HCT116 (cell line): Measurements from ENCODE around the gene SLAIN1. TPM values are rescaled to one million over a fixed set of nuclear protein-coding genes. Genes with fewer than 3 reads are reported as not detected.

Experiments used
- ATAC-seq: fragments of 200-7000 bp; cut with Tn5 transposase; 2 replicates; pipeline ENCODE4 v1.9.1; 2020; ENCODE audit warnings: mild to moderate bottlenecking, moderate library complexity
- BruUV-seq: library from RNA; stranded (reverse); fragments of 400-500 nt; replicated peaks from 2 replicates; lab custom pipeline; 2021; lab: Mats Ljungman, UMichigan
- CTCF ChIA-PET: fragments of 300-600 bp; sonication (Branson Sonifier 250); formaldehyde crosslinking; loops from one replicate; lab custom pipeline; 2021; ENCODE audit warnings: antibody characterized with exemption; lab: Charles Lee
- POLR2A ChIA-PET: fragments of 300-600, 350-600 bp; sonication (Branson Sonifier 250); formaldehyde crosslinking; loops from one replicate; lab custom pipeline; 2021; ENCODE audit warnings: antibody characterized with exemption; lab: Charles Lee
- RAD21 ChIA-PET, 2 experiments: fragments of 300-600 bp; sonication (Branson Sonifier 250); formaldehyde crosslinking; loops; one replicate each; lab custom pipeline; 2023; ENCODE audit warnings: low total read pairs in 2 of 2; ENCODE audit not compliant: uncharacterized antibody in 2 of 2, unreplicated experiment in 2 of 2, low non-redundant PET in 1 of 2; lab: Charles Lee
- DNase-seq: peaks from one replicate; pipeline ENCODE4 v3.0.0-alpha.2; 2010; ENCODE audit warnings: low read depth, low spot score
- H2AFZ ChIP-seq: fragments of 200-600 bp; shearing (Covaris generic), sonication (generic); 2 replicates; pipeline ENCODE4 v1.6.1; 2017; ENCODE audit warnings: low read depth, mixed run types, mixed read lengths, antibody characterized with exemption, low read length; ENCODE audit not compliant: poor library complexity, severe bottlenecking
- H3K27ac ChIP-seq: 2 replicates; pipeline ENCODE4 v1.5.1; 2012; ENCODE audit warnings: low read depth, low read length
- H3K27me3 ChIP-seq: fragments of 200-600 bp; sonication (generic); 2 replicates; pipeline ENCODE4 v1.6.1; 2016; ENCODE audit warnings: mixed run types, low read length, mixed read lengths; ENCODE audit not compliant: insufficient read depth
- H3K36me3 ChIP-seq, 2 experiments: fragments of 200-500 bp in 1 of 2; fragments of 200-600 bp in 1 of 2; sonication (Bioruptor generic) in 1 of 2; sonication (generic) in 1 of 2; 2 replicates each; pipeline versions ENCODE4 v1.5.1 to v1.6.1; 2014 to 2016; ENCODE audit warnings: low read length in 2 of 2, inconsistent platforms in 1 of 2, mixed read lengths in 1 of 2, mixed run types in 1 of 2; ENCODE audit not compliant: insufficient read depth in 2 of 2, control insufficient read depth in 1 of 2
- H3K4me1 ChIP-seq, 2 experiments: fragments of 200-600 bp in 1 of 2; sonication (generic) in 1 of 2; 2 replicates each; pipeline versions ENCODE4 v1.5.1 to v1.6.1; 2012 to 2017; ENCODE audit warnings: low read length in 2 of 2, inconsistent platforms in 1 of 2, mild to moderate bottlenecking in 1 of 2, mixed read lengths in 1 of 2, mixed run types in 1 of 2, moderate library complexity in 1 of 2; ENCODE audit not compliant: insufficient read depth in 2 of 2, control insufficient read depth in 1 of 2
- H3K4me2 ChIP-seq: fragments of 200-600 bp; sonication (generic); 2 replicates; pipeline ENCODE4 v1.6.1; 2017; ENCODE audit warnings: mixed run types, low read length, mixed read lengths
- H3K4me3 ChIP-seq, 2 experiments: fragments of 200-600 bp in 1 of 2; sonication (generic) in 1 of 2; replicated peaks in 1 of 2; 2 replicates each; pipeline ENCODE4 v1.5.1; 2011 to 2016; ENCODE audit warnings: low read length in 2 of 2, control low read depth in 1 of 2, low read depth in 1 of 2, mild to moderate bottlenecking in 1 of 2, mixed read lengths in 1 of 2, mixed run types in 1 of 2
- H3K79me2 ChIP-seq: fragments of 200-600 bp; sonication (generic); 2 replicates; pipeline ENCODE4 v1.6.1; 2017; ENCODE audit warnings: mild to moderate bottlenecking, mixed run types, low read length, moderate library complexity, mixed read lengths; ENCODE audit not compliant: insufficient read depth
- H3K9ac ChIP-seq: fragments of 200-600 bp; sonication (generic); 2 replicates; pipeline ENCODE4 v1.6.1; 2016; ENCODE audit warnings: low read length, mixed read lengths
- H3K9me2 ChIP-seq: fragments of 200-600 bp; sonication (generic), shearing (Covaris generic); 2 replicates; pipeline ENCODE4 v1.6.1; 2017; ENCODE audit warnings: mixed run types, mild to moderate bottlenecking, moderate library complexity; ENCODE audit not compliant: insufficient read depth
- H3K9me3 ChIP-seq, 2 experiments: fragments of 200-500 bp in 1 of 2; fragments of 200-600 bp in 1 of 2; sonication (Bioruptor generic) in 1 of 2; sonication (generic) in 1 of 2; 2 replicates each; pipeline ENCODE4 v1.6.1; 2014 to 2017; ENCODE audit warnings: low read length in 2 of 2, mixed read lengths in 2 of 2, inconsistent platforms in 1 of 2, low read depth in 1 of 2, mild to moderate bottlenecking in 1 of 2, mixed run types in 1 of 2, moderate library complexity in 1 of 2; ENCODE audit not compliant: control insufficient read depth in 1 of 2, insufficient read depth in 1 of 2
- H4K20me1 ChIP-seq: fragments of 200-600 bp; sonication (generic), shearing (Covaris generic); 2 replicates; pipeline ENCODE4 v1.6.1; 2017; ENCODE audit warnings: mixed run types, mild to moderate bottlenecking, moderate library complexity; ENCODE audit not compliant: insufficient read depth
- CBX3 ChIP-seq: IDR thresholded peaks from 2 replicates; pipeline ENCODE4 v1.6.1; 2012; ENCODE audit warnings: low read depth
- CEBPB ChIP-seq: IDR thresholded peaks from 2 replicates; pipeline ENCODE4 v1.6.1; 2012; ENCODE audit warnings: low read depth
- EGR1 ChIP-seq: IDR thresholded peaks from 2 replicates; pipeline ENCODE4 v1.6.1; 2012; ENCODE audit warnings: low read depth
- ELF1 ChIP-seq: IDR thresholded peaks from 2 replicates; pipeline ENCODE4 v1.6.1; 2012; ENCODE audit warnings: low read depth, borderline replicate concordance
- EZH2phosphoT487 ChIP-seq: fragments of 200-600 bp; IDR thresholded peaks from 2 replicates; pipeline ENCODE4 v1.6.1; 2018; ENCODE audit warnings: antibody characterized with exemption, borderline replicate concordance
- JUND ChIP-seq: IDR thresholded peaks from 2 replicates; pipeline ENCODE4 v1.6.1; 2012
- POLR2AphosphoS5 ChIP-seq: IDR thresholded peaks from 2 replicates; pipeline ENCODE4 v1.6.1; 2011; ENCODE audit warnings: mild to moderate bottlenecking, low read depth, low read length, moderate library complexity
- RAD21 ChIP-seq: IDR thresholded peaks from 2 replicates; pipeline ENCODE4 v1.6.1; 2012; ENCODE audit warnings: low read depth, mild to moderate bottlenecking
- SIN3A ChIP-seq: IDR thresholded peaks from 2 replicates; pipeline ENCODE4 v1.6.1; 2012; ENCODE audit warnings: low read depth
- SP1 ChIP-seq: IDR thresholded peaks from 2 replicates; pipeline ENCODE4 v1.6.1; 2012; ENCODE audit warnings: low read depth
- TCF7L2 ChIP-seq: IDR thresholded peaks from 2 replicates; pipeline ENCODE4 v1.7.0; 2011; ENCODE audit warnings: borderline replicate concordance, inconsistent platforms; ENCODE audit not compliant: insufficient read depth, insufficient read length; ENCODE audit errors: extremely low read depth
- YY1 ChIP-seq: IDR thresholded peaks from 2 replicates; pipeline ENCODE4 v1.6.1; 2011; ENCODE audit warnings: low read length, low read depth, moderate library complexity, mild to moderate bottlenecking; ENCODE audit not compliant: insufficient replicate concordance; ENCODE audit errors: extremely low read depth
- ZFX ChIP-seq: fragments of 450-650 bp; IDR thresholded peaks from 2 replicates; pipeline ENCODE4 v1.6.1; 2017
- intact Hi-C: fragments of 100-400 bp; cut with micrococcal nuclease; formaldehyde crosslinking; loops from 2 replicates; pipeline ENCODE4 v1.10.0; 2022
- total RNA-seq: library from RNA; stranded (reverse); gene quantifications from one replicate; pipeline ENCODE4 v1.2.1, GENCODE V29; 2021; ENCODE audit not compliant: unreplicated experiment
- TF ChIP-seq, protein P1 (sequence below): IDR thresholded peaks from 2 replicates; pipeline ENCODE4 v1.6.1; 2012; ENCODE audit warnings: low read depth
- TF ChIP-seq, protein P2 (sequence below): IDR thresholded peaks from 2 replicates; pipeline ENCODE4 v1.6.1; 2012
- TF ChIP-seq, protein P3 (sequence below), 3 experiments: fragments of 200-600 bp in 1 of 3; sonication (generic) in 1 of 3; IDR thresholded peaks in 2 of 3; conservative IDR thresholded peaks in 1 of 3; 2 replicates each; pipeline ENCODE4 v1.5.1; 2012 to 2017; ENCODE audit warnings: low read depth in 2 of 3, low read length in 2 of 3, antibody characterized with exemption in 1 of 3, borderline replicate concordance in 1 of 3, control low read depth in 1 of 3, mild to moderate bottlenecking in 1 of 3, mixed read lengths in 1 of 3, mixed run types in 1 of 3, moderate library complexity in 1 of 3; ENCODE audit not compliant: insufficient read depth in 1 of 3

Gene SLAIN1
- total RNA-seq, 1 experiment from 2014 or later: 0.34 TPM

DNA sequence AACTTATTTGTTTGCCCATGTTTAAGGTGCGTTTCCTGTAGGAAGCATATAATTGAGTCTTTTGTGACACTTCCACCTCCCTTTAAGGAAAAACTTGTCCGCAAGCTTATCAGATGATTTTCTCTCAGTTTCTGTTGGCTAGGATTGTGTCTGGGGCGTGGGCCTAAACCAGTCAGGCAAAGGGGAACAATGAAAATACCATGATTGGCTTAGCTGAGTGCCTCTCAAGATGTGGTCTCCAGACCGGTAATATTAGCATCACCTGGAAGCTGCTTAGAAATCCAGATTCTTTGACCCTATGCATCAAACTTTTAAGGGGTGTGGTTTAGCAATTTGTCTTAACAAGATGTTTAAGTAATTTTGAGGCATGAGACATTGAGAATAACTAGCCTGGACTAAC lies 20.0 kb downstream of the SLAIN1 start:
- RAD21 ChIA-PET: no interaction called here

DNA sequence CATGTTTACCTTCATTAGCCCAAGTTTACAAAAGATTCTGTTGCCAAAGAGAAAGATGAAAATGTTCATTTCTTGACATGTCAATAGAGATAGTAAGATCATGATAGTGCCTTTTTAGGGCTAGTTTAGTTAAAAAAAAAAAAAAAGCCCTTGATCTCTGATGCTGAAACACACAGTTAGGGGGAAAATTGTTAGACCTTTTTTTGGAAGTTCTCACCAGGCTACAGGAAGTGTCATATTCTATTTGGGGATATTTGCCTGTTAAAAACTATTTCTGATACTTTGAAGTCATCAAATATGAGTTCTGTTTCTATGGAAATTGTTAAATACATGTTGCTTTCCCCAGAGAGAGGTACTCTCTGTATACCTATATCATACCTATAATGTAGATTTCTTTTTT lies 21.6 kb downstream of the SLAIN1 start:
- H3K27me3 ChIP-seq: 0 out of 2 replicates have a peak, but pooled peaks cover 11% of the 10 kb centered on the region
- H3K4me3 ChIP-seq: no peak overlapping the region
- ATAC-seq (no peak), DNase-seq (no peak)
- no peak overlapping the region for H3K9ac ChIP-seq
- H3K4me2 ChIP-seq: no peak overlapping the region
- no peaks in the 10 kb centered on the region for H3K36me3 ChIP-seq
- RAD21 ChIA-PET: no interaction called here
- H3K9me2 ChIP-seq: no peaks in the 10 kb centered on the region
- intact Hi-C loops: no loop called here
- no peaks in the 10 kb centered on the region for H3K4me1 ChIP-seq
- no peak overlapping the region for H3K27ac ChIP-seq
- CTCF ChIA-PET: no interaction called here
- no peaks in the 10 kb centered on the region for H4K20me1 ChIP-seq
- no peak overlapping the region for H2AFZ ChIP-seq
- POLR2A ChIA-PET: no interaction called here
- H3K9me3 ChIP-seq: no peaks in the 10 kb centered on the region
- no TSS peak for BruUV-seq
- H3K79me2 ChIP-seq: no peaks in the 10 kb centered on the region
- TF ChIP-seq CEBPB: no peak
- no peak for TF ChIP-seq EZH2phosphoT487
- TF ChIP-seq, protein P1, sequence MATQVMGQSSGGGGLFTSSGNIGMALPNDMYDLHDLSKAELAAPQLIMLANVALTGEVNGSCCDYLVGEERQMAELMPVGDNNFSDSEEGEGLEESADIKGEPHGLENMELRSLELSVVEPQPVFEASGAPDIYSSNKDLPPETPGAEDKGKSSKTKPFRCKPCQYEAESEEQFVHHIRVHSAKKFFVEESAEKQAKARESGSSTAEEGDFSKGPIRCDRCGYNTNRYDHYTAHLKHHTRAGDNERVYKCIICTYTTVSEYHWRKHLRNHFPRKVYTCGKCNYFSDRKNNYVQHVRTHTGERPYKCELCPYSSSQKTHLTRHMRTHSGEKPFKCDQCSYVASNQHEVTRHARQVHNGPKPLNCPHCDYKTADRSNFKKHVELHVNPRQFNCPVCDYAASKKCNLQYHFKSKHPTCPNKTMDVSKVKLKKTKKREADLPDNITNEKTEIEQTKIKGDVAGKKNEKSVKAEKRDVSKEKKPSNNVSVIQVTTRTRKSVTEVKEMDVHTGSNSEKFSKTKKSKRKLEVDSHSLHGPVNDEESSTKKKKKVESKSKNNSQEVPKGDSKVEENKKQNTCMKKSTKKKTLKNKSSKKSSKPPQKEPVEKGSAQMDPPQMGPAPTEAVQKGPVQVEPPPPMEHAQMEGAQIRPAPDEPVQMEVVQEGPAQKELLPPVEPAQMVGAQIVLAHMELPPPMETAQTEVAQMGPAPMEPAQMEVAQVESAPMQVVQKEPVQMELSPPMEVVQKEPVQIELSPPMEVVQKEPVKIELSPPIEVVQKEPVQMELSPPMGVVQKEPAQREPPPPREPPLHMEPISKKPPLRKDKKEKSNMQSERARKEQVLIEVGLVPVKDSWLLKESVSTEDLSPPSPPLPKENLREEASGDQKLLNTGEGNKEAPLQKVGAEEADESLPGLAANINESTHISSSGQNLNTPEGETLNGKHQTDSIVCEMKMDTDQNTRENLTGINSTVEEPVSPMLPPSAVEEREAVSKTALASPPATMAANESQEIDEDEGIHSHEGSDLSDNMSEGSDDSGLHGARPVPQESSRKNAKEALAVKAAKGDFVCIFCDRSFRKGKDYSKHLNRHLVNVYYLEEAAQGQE: no peak
- no peak for TF ChIP-seq TCF7L2
- TF ChIP-seq YY1: no peak
- TF ChIP-seq EGR1: no peak
- no peak for TF ChIP-seq POLR2AphosphoS5
- TF ChIP-seq, protein P2, sequence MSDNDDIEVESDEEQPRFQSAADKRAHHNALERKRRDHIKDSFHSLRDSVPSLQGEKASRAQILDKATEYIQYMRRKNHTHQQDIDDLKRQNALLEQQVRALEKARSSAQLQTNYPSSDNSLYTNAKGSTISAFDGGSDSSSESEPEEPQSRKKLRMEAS: no peak
- TF ChIP-seq SIN3A: no peak
- no peak for TF ChIP-seq SP1

More for the DNA sequence above, 20.0 kb downstream of the SLAIN1 start:
- DNase-seq (no peak), ATAC-seq (no peak)
- no peak overlapping the region for H3K9ac ChIP-seq
- no peak for TF ChIP-seq RAD21
- TF ChIP-seq ELF1: no peak
- TF ChIP-seq JUND: no peak
- no peak for TF ChIP-seq CBX3
- TF ChIP-seq SIN3A: no peak
- TF ChIP-seq, protein P3, sequence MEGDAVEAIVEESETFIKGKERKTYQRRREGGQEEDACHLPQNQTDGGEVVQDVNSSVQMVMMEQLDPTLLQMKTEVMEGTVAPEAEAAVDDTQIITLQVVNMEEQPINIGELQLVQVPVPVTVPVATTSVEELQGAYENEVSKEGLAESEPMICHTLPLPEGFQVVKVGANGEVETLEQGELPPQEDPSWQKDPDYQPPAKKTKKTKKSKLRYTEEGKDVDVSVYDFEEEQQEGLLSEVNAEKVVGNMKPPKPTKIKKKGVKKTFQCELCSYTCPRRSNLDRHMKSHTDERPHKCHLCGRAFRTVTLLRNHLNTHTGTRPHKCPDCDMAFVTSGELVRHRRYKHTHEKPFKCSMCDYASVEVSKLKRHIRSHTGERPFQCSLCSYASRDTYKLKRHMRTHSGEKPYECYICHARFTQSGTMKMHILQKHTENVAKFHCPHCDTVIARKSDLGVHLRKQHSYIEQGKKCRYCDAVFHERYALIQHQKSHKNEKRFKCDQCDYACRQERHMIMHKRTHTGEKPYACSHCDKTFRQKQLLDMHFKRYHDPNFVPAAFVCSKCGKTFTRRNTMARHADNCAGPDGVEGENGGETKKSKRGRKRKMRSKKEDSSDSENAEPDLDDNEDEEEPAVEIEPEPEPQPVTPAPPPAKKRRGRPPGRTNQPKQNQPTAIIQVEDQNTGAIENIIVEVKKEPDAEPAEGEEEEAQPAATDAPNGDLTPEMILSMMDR (IDR thresholded peaks at IDR 0.05 in 2 of 3, conservative IDR thresholded peaks at IDR 0.05 in 1 of 3; ENCODE audit: borderline replicate concordance in 1 of 3, insufficient read depth in 1 of 3, low read depth in 2 of 3, low read length in 2 of 3): no peak
- TF ChIP-seq EZH2phosphoT487: no peak
- no peak for TF ChIP-seq POLR2AphosphoS5
- TF ChIP-seq YY1: no peak
- TF ChIP-seq ZFX: no peak
- H3K9me2 ChIP-seq: no peaks in the 10 kb centered on the region
- no peaks in the 10 kb centered on the region for H3K36me3 ChIP-seq
- BruUV-seq: no TSS peak
- 0 out of 2 replicates have a peak, but pooled peaks cover 6% of the 10 kb centered on the region for H3K27me3 ChIP-seq
- H3K79me2 ChIP-seq: no peaks in the 10 kb centered on the region
- intact Hi-C loops: no loop called here
- H2AFZ ChIP-seq: no peak overlapping the region
- ChIA-PET CTCF (no interaction called here), POLR2A (no interaction called here)
- H4K20me1 ChIP-seq: no peaks in the 10 kb centered on the region
- H3K27ac ChIP-seq: no peak overlapping the region
- H3K4me3 ChIP-seq: no peak overlapping the region
- H3K9me3 ChIP-seq: no peaks in the 10 kb centered on the region
- no peaks in the 10 kb centered on the region for H3K4me1 ChIP-seq
- no peak overlapping the region for H3K4me2 ChIP-seq
